Right lobe of liver (tissue), 6 donors: ENCODE results near the gene VPS37C. TPM values are rescaled to one million over a fixed set of nuclear protein-coding genes. Genes with fewer than 3 reads are reported as not detected.

Source experiments
- ATAC-seq, 4 donors: fragments of 200-7000 bp; cut with Tn5 transposase; one replicate each; pipeline ENCODE4 v1.9.1; 2020; ENCODE audit warnings: mild to moderate bottlenecking in 4 of 4, moderate library complexity in 4 of 4
- DNase-seq, 3 donors: peaks; one replicate each; pipeline ENCODE4 v3.0.0-alpha.2; 2020
- H3K27ac ChIP-seq, 3 donors: fragments of 200-600 bp; one replicate each; pipeline ENCODE4 v1.8.0; 2022
- H3K27me3 ChIP-seq, 2 donors: fragments of 200-600 bp; one replicate each; pipeline ENCODE4 v1.8.0; 2022
- H3K36me3 ChIP-seq, 4 donors: fragments of 200-600 bp; sonication (generic) in 1 of 4; one replicate each; pipeline versions ENCODE4 v1.5.1 to v1.8.0; 2017 to 2022; ENCODE audit warnings: control low read depth in 1 of 4
- H3K4me1 ChIP-seq, 4 donors: fragments of 200-600 bp; sonication (generic) in 1 of 4; one replicate each; pipeline versions ENCODE4 v1.5.1 to v1.8.0; 2017 to 2022; ENCODE audit warnings: control low read depth in 1 of 4
- H3K4me3 ChIP-seq, 3 donors: fragments of 200-600 bp; one replicate each; pipeline ENCODE4 v1.8.0; 2022
- H3K9me3 ChIP-seq, 4 donors: fragments of 200-600 bp; sonication (generic) in 1 of 4; one replicate each; pipeline versions ENCODE4 v1.5.1 to v1.8.0; 2017 to 2022; ENCODE audit warnings: control low read depth in 1 of 4
- CTCF ChIP-seq, 4 donors: fragments of 200-600 bp in 3 of 4; fragments of 450-650 bp in 1 of 4; IDR thresholded peaks; one replicate each; pipeline versions ENCODE4 v1.5.1 to v1.8.0; 2016 to 2022; ENCODE audit warnings: antibody characterized with exemption in 4 of 4, mild to moderate bottlenecking in 2 of 4
- POLR2A ChIP-seq: fragments of 450-650 bp; IDR thresholded peaks from one replicate; pipeline ENCODE4 v1.6.1; 2017; ENCODE audit warnings: antibody characterized with exemption, mild to moderate bottlenecking
- whole genome bisulfite sequencing: methylation state at CpG from one replicate; pipeline ENCODE4 v1.1.6; 2018; ENCODE audit warnings: low coverage, low lambda C conversion rate; ENCODE audit not compliant: insufficient coverage; ENCODE audit errors: missing lambda C conversion rate; 5-methylcytosine and 5-hydroxymethylcytosine counted together
- intact Hi-C, 2 donors: fragments of 100-400 bp; cut with DNase I; formaldehyde crosslinking; loops; one replicate each; pipeline versions ENCODE4 v1.11.2 to v1.14.1; 2022
- total RNA-seq, 6 experiments: library from RNA; depleted of rRNA in 2 of 6; stranded (reverse); fragments of >200 nt in 2 of 6; fragmentation: NEBNext Ultra II Directional in 3 of 6; extraction: Animal tissue kit (Norgen Biotek cat#: 25700) in 3 of 6; gene quantifications; one replicate each; pipeline versions ENCODE4 v1.1.0 to v1.2.4, GENCODE V29; 2016 to 2023
- donor health status: DM: no; HTN: yes; CAD: no.
- donor health status: DM: no; HTN: no; CAD: no.
- donor health status: DM: no; HTN: no; CAD: no.
- donor health status: DM: no; HTN: yes; CAD: no.
- donor health status: DM: no; HTN: yes; CAD: no.

The VPS37C gene
- total RNA-seq, 6 experiments from 2014 or later: 4.6 to 7.6 (median 6.0) TPM

DNA sequence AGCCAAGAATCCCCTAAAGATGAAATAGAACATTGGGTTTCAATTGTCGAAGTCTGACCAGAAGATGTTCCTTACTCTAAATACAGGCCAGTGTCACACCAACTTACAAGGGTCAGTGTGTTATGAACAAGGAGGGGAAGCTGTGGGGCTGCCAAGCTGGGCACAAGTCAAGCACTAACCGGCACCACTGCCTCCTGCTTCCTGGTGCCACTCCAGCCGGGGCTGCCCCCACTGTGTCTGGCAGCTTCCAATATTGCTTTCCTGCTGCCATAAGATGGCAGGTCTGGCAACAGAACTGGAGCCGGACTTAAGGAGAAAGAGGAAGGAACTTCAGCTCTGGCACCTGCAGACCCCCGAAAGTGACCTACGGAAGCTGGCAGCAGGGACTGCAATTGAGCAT, 13.7 kb upstream of the VPS37C start:
- TF ChIP-seq POLR2A (no peak), CTCF (IDR thresholded peaks at IDR 0.05) (no peak)
- 100% methylated on average over 1 of the region's 6 CpGs for WGBS
- no peaks in the 10 kb centered on the region for H3K27me3 ChIP-seq
- ATAC-seq: no peak
- no peak overlapping the region for H3K4me3 ChIP-seq
- intact Hi-C loops: no loop called here
- no peak for DNase-seq
- no peaks in the 10 kb centered on the region for H3K4me1 ChIP-seq
- no peaks in the 10 kb centered on the region for H3K9me3 ChIP-seq
- H3K36me3 ChIP-seq: no peaks in the 10 kb centered on the region
- no peak overlapping the region for H3K27ac ChIP-seq

DNA sequence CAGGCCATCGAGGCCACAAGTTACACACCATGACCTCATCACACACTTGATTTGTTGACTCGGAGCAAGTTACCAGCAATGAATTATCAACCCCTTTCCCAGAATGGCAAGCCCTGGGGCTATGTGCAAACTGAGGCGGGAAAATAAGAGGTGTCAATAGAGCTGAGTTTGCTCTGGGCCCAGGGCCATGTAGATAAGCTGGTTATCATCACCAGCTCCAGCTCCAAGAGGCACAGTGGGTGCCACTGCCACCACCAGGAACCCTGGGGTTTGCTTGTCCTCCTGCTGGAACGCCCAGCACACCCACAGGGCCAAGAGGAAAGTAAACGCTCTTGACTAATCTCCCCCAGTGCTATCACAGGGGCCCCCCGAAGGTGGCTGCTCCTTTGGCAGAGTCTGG, 13.0 kb upstream of the VPS37C start:
- ATAC-seq (no peak), DNase-seq (no peak)
- no peak for TF ChIP-seq POLR2A
- TF ChIP-seq CTCF (IDR thresholded peaks at IDR 0.05): no peak
- WGBS: 71% methylated on average over 2 of the region's 6 CpGs
- no peaks in the 10 kb centered on the region for H3K9me3 ChIP-seq
- no peaks in the 10 kb centered on the region for H3K36me3 ChIP-seq
- H3K4me1 ChIP-seq: no peaks in the 10 kb centered on the region
- intact Hi-C loops: no loop called here
- no peak overlapping the region for H3K4me3 ChIP-seq
- no peak overlapping the region for H3K27ac ChIP-seq
- no peaks in the 10 kb centered on the region for H3K27me3 ChIP-seq

GRCh38 chr11:61173456-61173855, 12.2 kb upstream of the VPS37C start:
- no peak overlapping the region for H3K27ac ChIP-seq
- H3K27me3 ChIP-seq: no peaks in the 10 kb centered on the region
- no peaks in the 10 kb centered on the region for H3K9me3 ChIP-seq
- intact Hi-C loops: no loop called here
- no peak for ATAC-seq
- H3K36me3 ChIP-seq: no peaks in the 10 kb centered on the region
- TF ChIP-seq CTCF (IDR thresholded peaks at IDR 0.05) (no peak), POLR2A (no peak)
- H3K4me1 ChIP-seq: no peaks in the 10 kb centered on the region
- WGBS: 40% methylated on average over 3 of the region's 4 CpGs
- H3K4me3 ChIP-seq: no peak overlapping the region
- DNase-seq: no peak

- H3K9me3 ChIP-seq: no peaks in the 10 kb centered on the region
- no peaks in the 10 kb centered on the region for H3K4me1 ChIP-seq
- no peaks in the 10 kb centered on the region for H3K36me3 ChIP-seq
- H3K27me3 ChIP-seq: no peaks in the 10 kb centered on the region
- TF ChIP-seq POLR2A: no peak
- no peak for TF ChIP-seq CTCF (IDR thresholded peaks at IDR 0.05)
- DNase-seq (no peak), ATAC-seq (no peak)
- intact Hi-C loops: no loop called here
- H3K4me3 ChIP-seq: no peak overlapping the region
- 81% methylated on average over 3 of the region's 3 CpGs for WGBS
- H3K27ac ChIP-seq: no peak overlapping the region
These were observed 11.7 kb upstream of the VPS37C start for GRCh38 chr11:61172888-61173287.

DNA sequence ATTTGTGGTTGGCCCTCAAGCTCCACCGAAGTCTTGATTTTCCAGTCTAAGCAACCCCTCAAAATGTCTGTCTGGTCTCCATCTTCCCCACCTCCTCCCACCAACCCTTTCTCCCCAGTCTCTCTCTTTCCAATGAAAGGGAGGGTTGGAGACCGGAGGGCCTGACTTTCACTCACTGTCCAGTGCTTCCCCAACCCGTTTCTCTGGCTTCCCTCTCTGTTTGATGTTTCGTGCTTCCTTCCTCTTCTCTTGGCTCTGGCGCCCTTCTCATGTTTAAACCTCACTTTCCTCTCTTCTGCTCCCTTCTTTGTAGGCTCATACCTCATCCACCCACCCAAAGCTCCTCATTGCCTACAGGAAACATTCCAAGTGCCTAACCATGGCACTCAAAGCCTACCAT, 11.1 kb upstream of the VPS37C start:
- DNase-seq: no peak

More for the DNA sequence above, 11.1 kb upstream of the VPS37C start:
- Histone ChIP-seq H3K4me3 (no peak overlapping the region), H3K27ac (no peak overlapping the region), H3K4me1 (no peaks in the 10 kb centered on the region), H3K27me3 (no peaks in the 10 kb centered on the region), H3K9me3 (no peaks in the 10 kb centered on the region), H3K36me3 (no peaks in the 10 kb centered on the region)
- TF ChIP-seq POLR2A: no peak
- TF ChIP-seq CTCF (IDR thresholded peaks at IDR 0.05): no peak
- 52% methylated on average over 4 of the region's 5 CpGs for WGBS
- ATAC-seq: peak in 1 of 4 donors; percentile 18
- intact Hi-C loops: no loop called here
